AML-193 (cell line): ENCODE measurements around the gene PDXP.

Experiments used
- DNase-seq, 2 experiments: peaks; one replicate each; lab custom pipeline; 2025; lab: John Stamatoyannopoulos, UW

PDXP gene

DNA sequence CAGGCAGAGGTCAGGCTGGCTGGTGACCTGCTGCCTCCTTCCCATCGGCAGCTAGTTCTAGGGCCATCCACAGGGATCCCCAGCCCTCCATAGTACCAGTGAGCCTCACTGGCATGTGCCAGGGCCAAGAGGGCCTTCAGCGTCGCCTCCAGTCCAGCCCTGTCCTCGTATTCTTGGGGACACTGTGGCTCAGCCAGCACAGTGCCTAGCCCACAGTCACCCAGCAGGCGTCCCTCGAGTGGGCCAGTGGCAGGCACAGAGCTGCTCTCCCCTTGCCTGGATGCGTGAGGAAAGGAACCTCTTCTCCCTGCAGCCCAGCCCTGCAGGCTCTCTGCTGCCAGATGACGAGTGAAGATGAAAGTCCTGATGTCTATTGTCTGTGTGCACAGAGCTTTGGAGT, 29.7 kb upstream of the PDXP start:
- no peak for DNase-seq

GRCh38 chr22:37629928-37630327, 28.6 kb upstream of the PDXP start:
- DNase-seq: no peak

- DNase-seq: no peak
Observed at GRCh38 chr22:37630839-37631435, 27.6 kb upstream of the PDXP start.

- no peak for DNase-seq
Observed at GRCh38 chr22:37631448-37632173, 26.9 kb upstream of the PDXP start.

GRCh38 chr22:37632174-37633088, 26.1 kb upstream of the PDXP start:
- DNase-seq: no peak

GRCh38 chr22:37633089-37633624, 25.4 kb upstream of the PDXP start:
- no peak for DNase-seq

- DNase-seq: peak; percentile 92 to 93
Observed at GRCh38 chr22:37633625-37634416, 24.7 kb upstream of the PDXP start.

DNA sequence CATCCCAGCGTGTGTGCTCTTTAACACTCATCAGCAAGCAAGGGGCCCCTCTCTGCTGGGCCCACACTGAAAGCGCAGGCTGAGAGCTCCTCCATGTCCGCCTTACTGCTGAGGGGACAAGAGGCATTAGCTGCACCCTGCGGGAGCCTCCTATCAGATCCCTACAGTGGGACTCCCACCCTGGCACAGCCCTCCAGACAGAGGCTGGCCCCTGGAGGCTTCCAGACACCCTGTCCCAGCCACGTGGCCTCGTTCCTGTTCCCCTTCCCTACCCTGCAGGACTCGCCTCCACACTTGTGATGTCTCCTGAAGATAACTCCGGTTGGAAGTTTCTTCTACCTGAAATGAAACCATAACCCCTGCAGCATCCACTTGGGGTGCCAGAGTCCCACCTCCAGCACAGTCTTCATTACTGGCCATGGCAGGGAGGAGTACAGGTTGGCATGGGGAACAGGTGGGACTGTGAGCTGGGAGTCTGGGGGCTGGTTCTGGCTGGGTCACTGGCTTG, 24.1 kb upstream of the PDXP start:
- DNase-seq: no peak

- no peak for DNase-seq
Observed at GRCh38 chr22:37635157-37635556, 23.4 kb upstream of the PDXP start.

DNA sequence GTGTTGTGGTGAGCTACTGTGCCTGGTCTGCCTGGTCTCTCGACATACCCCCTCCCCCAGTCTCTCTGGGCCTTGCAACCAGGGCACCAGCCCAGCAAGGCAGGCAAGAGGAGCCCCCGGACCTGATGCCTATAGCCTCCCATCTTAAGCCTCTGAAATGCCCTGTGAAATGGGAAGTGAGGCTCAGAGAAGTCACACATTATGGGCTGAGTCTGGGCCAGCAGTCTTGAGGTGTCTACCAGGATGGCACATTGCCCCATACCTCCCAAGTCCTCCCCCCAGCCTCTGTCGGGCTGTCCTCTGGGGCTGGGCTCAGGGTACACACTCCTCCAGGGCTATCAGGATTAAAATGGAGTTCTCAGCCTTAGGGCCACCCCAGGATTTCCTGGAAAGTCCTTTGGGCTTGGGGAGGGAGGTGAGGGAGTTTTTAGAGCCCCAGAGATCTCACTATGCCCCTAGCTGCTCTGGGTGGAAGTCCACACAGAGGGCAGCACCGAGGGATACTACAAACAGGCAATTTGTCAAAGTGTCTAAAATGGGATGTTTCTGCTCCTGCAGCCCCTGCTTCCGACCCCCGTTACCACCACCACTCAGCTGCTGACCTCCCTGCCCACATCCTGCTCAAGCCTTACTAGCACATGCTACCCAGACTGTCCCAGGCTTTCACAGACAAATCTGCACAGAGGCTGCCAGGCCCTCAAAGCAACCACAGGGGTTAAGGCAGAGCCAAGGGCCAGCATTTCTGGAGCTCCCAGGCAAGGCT, 22.2 kb upstream of the PDXP start:
- DNase-seq: peak; percentile 65 to 68

DNA sequence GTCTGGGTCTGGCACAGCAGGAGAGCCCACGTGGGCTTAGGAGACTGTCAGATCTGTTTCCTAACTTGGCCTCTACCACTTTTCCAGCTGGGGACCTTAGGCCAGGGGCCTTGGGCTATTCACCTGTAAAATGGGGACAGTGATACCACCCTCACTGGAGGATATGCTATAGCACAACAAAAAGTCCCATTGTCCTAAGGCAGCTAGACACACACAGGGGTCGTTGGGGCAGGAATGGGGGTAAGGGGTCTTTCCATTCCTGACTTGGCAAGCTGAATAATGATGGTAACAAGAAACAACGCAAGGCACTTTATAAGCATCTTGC, 21.6 kb upstream of the PDXP start:
- DNase-seq: no peak

DNA sequence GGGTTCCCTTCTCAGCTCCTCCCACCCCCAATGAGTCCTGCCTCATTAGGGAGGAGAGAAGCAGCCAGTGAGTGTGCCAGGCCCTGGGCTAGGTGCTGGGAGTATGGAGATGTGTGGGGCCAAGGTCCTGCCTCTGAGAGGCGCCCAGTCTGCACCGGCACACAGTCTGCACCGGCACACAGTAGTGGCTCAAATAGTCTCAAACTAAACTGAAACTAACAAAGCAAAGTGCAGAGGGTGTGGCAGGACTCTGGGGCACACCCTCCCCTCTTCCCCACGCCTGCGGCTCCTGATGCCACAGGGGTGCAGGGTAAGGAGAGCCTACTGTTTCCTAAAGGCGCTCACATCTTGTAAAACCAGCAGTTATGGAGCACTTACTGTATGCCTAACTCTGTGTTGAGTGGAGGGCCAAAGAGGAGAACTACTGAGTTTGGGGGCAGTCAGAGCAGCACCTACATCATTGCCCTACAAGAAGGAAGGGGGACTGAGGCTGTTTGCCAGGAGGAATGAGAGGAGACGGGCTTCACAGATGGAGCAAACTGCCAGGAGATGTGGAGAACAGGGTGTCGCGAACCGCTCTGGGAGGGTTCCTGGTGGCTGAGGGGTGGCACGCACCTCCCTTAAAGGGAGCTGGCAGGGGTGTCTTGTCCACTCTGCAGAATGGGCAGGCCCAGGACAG, 20.0 kb upstream of the PDXP start:
- no peak for DNase-seq

DNA sequence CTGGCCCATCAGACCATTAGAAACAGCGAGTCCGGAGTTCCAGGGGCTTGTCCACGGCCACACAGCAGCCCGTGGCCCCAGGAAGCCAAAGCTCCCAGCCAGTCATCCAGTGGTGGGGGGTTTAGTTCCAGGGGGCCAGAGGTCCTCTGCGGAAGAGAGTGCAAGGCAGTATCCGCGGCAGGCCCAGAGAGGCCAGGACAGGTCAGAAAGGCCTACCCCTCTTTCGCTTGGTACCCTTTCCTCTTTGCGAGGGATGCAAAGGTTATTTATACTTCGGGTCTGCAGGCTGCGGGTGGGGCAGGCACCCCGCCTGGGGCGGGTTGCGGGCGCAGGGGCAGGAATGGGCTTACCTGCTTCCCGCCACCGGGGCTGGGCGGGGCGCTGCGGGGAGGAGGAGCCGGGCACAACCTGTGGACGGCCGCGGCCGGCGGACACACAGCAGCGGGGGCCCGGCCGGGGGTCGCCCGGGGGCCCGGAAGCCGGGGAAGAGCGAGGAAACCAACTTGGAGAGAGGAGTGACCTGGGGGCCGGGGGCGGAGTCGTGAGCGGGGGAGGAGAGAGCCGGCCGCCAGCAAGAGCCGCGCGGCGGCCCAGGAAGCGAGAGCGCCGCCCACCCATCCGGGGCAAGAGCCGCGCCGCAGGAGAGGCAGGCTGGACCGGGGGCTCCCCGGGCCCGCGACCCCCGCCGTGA, 19.3 kb upstream of the PDXP start, which contains the start of gene SH3BP1:
Gene SH3BP1, plus strand, starts transcription at position 600 of the 691 bp plus-strand sequence. CDS start 119 bp downstream, outside the sequence.
- peak in 1 of 2 experiments; percentile 8 for DNase-seq

- peak; percentile 54 to 68 for DNase-seq
Observed at GRCh38 chr22:37639771-37640590, 18.5 kb upstream of the PDXP start.

- DNase-seq: no peak
Observed at GRCh38 chr22:37640591-37641560, 17.6 kb upstream of the PDXP start.

- no peak for DNase-seq
Observed at GRCh38 chr22:37641561-37641949, 17.0 kb upstream of the PDXP start.

- DNase-seq: peak; percentile 51 to 64
Observed at GRCh38 chr22:37643225-37643847, 15.2 kb upstream of the PDXP start.
